Left lung (tissue), 10 donors: ENCODE results near the gene ZDHHC18. TPM values are rescaled to one million over a fixed set of nuclear protein-coding genes. Genes with fewer than 3 reads are reported as not detected.

ENCODE experiments used
- ATAC-seq: fragments of 200-7000 bp; cut with Tn5 transposase; one replicate; pipeline ENCODE4 v1.9.1; 2020; ENCODE audit warnings: moderate library complexity
- DNase-seq, 4 donors: peaks; one replicate each; pipeline ENCODE4 v3.0.0-alpha.2; 2013 to 2020
- H3K27ac ChIP-seq, 2 donors: fragments of 200-600 bp; sonication (generic) in 1 of 2; one replicate each; pipeline versions ENCODE4 v1.5.0 to v1.8.0; 2020 to 2021
- H3K27me3 ChIP-seq, 2 donors: fragments of 200-600 bp; sonication (generic) in 1 of 2; one replicate each; pipeline versions ENCODE4 v1.5.0 to v1.8.0; 2020 to 2021
- H3K36me3 ChIP-seq, 2 donors: fragments of 200-600 bp; sonication (generic) in 1 of 2; one replicate each; pipeline versions ENCODE4 v1.5.0 to v1.8.0; 2020 to 2021
- H3K4me1 ChIP-seq, 2 donors: fragments of 200-600 bp; one replicate each; pipeline ENCODE4 v1.8.0; 2021
- H3K4me3 ChIP-seq, 2 donors: fragments of 200-600 bp; sonication (generic) in 1 of 2; one replicate each; pipeline versions ENCODE4 v1.5.0 to v1.8.0; 2020 to 2021; ENCODE audit warnings: mild to moderate bottlenecking in 1 of 2
- H3K9me3 ChIP-seq, 2 donors: fragments of 200-600 bp; sonication (generic) in 1 of 2; one replicate each; pipeline versions ENCODE4 v1.5.0 to v1.8.0; 2020 to 2021
- CTCF ChIP-seq, 2 donors: fragments of 200-600 bp; sonication (generic) in 1 of 2; IDR thresholded peaks; one replicate each; pipeline versions ENCODE4 v1.5.0 to v1.8.0; 2021; ENCODE audit warnings: antibody characterized with exemption in 2 of 2
- intact Hi-C, 2 donors: fragments of 100-400 bp; cut with DNase I; formaldehyde crosslinking; loops; one replicate each; pipeline versions ENCODE4 v1.11.2 to v1.14.2; 2022
- polyA plus RNA-seq, 6 donors: library from polyadenylated mRNA; unstranded; fragments of 120-200 nt; gene quantifications; one replicate each; pipeline ENCODE4 v1.2.1, GENCODE V29; 2013; ENCODE audit not compliant: insufficient read length in 6 of 6
- total RNA-seq, 2 donors: library from RNA; stranded (reverse); fragmentation: NEBNext Ultra II Directional; extraction: Animal tissue kit (Norgen Biotek cat#: 25700); gene quantifications; one replicate each; pipeline ENCODE4 v1.2.1, GENCODE V29; 2021
- donor health status: DM: no; HTN: yes; CAD: no.
- donor health status: DM: no; HTN: no; CAD: no.

The ZDHHC18 gene
- total and polyA plus RNA-seq, 8 donors: 21.2 to 33.4 (median 24.2) TPM

GRCh38 chr1:26784886-26785285 is 41.6 kb upstream of the ZDHHC18 start:
- Histone ChIP-seq H3K27ac (peak overlapping the region; percentile 41 to 99), H3K36me3 (peaks cover 0 to 33% of the 10 kb centered on the region in 2 donors), H3K4me1 (peaks cover 32 to 69% of the 10 kb centered on the region in 2 donors), H3K9me3 (no peaks in the 10 kb centered on the region), H3K4me3 (no peak overlapping the region), H3K27me3 (no peaks in the 10 kb centered on the region)
- no peak for DNase-seq
- no peak for ATAC-seq
- intact Hi-C loops: loop anchor here in 1 of 2 donors (10.0 kb wide), 1 partner anchor 90 kb away; the partner anchor contains the start of gene ARID1A
- TF ChIP-seq CTCF (IDR thresholded peaks at IDR 0.05): no peak

DNA sequence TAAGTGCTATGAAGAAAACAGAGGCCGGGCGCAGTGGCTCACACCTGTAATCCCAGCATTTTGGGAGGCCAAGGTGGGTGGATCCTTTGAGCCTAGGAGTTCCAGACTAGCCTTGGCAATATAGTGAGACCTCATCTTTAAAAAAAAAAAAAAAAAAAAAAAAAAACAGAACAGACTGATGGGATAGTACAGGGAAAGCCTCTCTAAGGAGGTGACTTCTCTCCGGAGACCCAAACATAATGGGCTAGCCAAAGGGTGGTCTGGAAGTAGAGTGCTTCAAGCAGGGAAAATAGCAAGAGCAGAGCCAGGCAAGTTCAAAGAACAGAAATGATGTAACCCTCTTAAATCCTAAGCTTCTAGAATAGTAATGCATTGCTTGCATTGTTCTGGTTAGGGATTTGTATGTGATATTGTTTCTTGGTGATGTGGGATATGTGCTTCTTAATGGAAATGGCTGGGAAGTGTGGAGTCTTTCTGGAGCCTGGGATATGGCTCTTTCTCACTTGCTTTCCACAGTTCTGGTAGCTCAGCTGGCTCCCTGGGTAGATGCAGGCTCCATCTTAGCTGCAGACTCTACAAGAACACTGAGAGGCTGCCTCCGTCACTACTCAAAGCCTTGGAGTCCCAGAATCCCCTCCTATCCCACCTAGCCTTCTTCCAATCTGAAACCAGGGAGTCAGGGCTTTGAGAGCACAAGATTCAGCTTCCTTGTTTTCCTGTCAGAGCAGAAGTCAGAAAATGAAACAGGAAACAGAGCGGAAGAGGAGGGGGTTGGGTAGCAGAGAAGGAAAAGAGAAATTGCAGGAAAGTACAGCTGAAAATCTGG is 40.7 kb upstream of the ZDHHC18 start:
- Histone ChIP-seq H3K36me3 (peaks cover 0 to 23% of the 10 kb centered on the region in 2 donors), H3K4me3 (peak overlapping the region in 1 of 2 donors; percentile 82), H3K27ac (peak overlapping the region; percentile 99 to 100), H3K4me1 (peaks cover 32 to 71% of the 10 kb centered on the region in 2 donors), H3K27me3 (no peaks in the 10 kb centered on the region), H3K9me3 (no peaks in the 10 kb centered on the region)
- no peak for ATAC-seq
- intact Hi-C loops: loop anchor here in 1 of 2 donors (10.0 kb wide), 1 partner anchor 91 kb away; the partner anchor contains the start of gene ARID1A
- peak in 2 of 4 donors; percentile 24 to 44 for DNase-seq
- no peak for TF ChIP-seq CTCF (IDR thresholded peaks at IDR 0.05)

GRCh38 chr1:26786437-26787380 is 39.8 kb upstream of the ZDHHC18 start:
- Histone ChIP-seq H3K9me3 (no peaks in the 10 kb centered on the region), H3K4me3 (peak overlapping the region; percentile 65 to 82), H3K36me3 (peaks cover 0 to 14% of the 10 kb centered on the region in 2 donors), H3K27ac (peak overlapping the region; percentile 99 to 100), H3K27me3 (no peaks in the 10 kb centered on the region), H3K4me1 (peaks cover 32 to 71% of the 10 kb centered on the region in 2 donors)
- TF ChIP-seq CTCF (IDR thresholded peaks at IDR 0.05): no peak
- DNase-seq (peak in 3 of 4 donors; percentile 36 to 74 (median 64)), ATAC-seq (peak; percentile 41)
- intact Hi-C loops: loop anchor here in 1 of 2 donors (10.0 kb wide), 1 partner anchor 92 kb away; the partner anchor contains the start of gene ARID1A

GRCh38 chr1:26787381-26787705 is 39.1 kb upstream of the ZDHHC18 start:
- Histone ChIP-seq H3K36me3 (peaks cover 0 to 8% of the 10 kb centered on the region in 2 donors), H3K4me1 (peaks cover 32 to 67% of the 10 kb centered on the region in 2 donors), H3K9me3 (no peaks in the 10 kb centered on the region), H3K27ac (peak overlapping the region; percentile 99 to 100), H3K27me3 (no peaks in the 10 kb centered on the region), H3K4me3 (peak overlapping the region; percentile 65 to 82)
- ATAC-seq (peak; percentile 3), DNase-seq (no peak)
- intact Hi-C loops: loop anchor here in 1 of 2 donors (10.0 kb wide), 1 partner anchor 93 kb away; the partner anchor contains the start of gene ARID1A
- no peak for TF ChIP-seq CTCF (IDR thresholded peaks at IDR 0.05)
